ENCODE results near the gene TRPC1. TPM values are rescaled to one million over a fixed set of nuclear protein-coding genes. Genes with fewer than 3 reads are reported as not detected.
A peak's percentile ranks its signal among the peaks of the same experiment; 100 is the strongest.

The TRPC1 gene
- total RNA-seq, 1 donor from 2014 or later, result 9.9 TPM

GRCh38 chr3:142839831-142840230, 116.0 kb downstream of the TRPC1 start:
- no peak for DNase-seq (ENCODE audit: low spot score)

DNA sequence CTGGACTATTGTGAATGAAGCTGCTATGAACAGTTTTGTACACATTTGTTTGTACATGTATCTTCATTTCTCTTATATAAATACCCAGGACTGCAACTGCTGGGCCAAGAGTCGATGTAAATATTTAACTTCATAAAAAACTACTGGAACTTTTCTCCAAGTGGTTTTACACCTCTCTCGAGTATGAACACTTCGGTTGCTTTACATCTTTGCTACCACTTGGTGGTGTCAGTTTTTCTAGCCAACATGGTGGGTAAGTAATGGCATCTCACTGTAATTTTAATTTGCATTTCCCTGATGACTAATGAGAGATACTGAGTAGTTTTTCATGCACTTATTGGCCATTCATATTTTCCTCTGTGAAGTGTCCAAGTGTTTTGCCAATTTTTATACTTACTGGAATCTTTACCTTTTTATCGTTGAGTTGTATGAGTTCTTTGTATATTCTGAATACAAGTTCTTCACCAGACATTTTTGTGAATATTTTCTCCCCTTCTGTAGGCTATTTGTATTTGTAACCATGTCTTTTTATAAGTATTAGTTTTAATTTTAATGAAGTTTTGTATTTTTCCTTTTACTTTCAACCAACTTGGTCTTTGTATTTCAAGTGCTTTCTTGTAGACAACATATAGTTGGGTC, 120.6 kb downstream of the TRPC1 start:
- no peak for DNase-seq (ENCODE audit: low spot score)

DNA sequence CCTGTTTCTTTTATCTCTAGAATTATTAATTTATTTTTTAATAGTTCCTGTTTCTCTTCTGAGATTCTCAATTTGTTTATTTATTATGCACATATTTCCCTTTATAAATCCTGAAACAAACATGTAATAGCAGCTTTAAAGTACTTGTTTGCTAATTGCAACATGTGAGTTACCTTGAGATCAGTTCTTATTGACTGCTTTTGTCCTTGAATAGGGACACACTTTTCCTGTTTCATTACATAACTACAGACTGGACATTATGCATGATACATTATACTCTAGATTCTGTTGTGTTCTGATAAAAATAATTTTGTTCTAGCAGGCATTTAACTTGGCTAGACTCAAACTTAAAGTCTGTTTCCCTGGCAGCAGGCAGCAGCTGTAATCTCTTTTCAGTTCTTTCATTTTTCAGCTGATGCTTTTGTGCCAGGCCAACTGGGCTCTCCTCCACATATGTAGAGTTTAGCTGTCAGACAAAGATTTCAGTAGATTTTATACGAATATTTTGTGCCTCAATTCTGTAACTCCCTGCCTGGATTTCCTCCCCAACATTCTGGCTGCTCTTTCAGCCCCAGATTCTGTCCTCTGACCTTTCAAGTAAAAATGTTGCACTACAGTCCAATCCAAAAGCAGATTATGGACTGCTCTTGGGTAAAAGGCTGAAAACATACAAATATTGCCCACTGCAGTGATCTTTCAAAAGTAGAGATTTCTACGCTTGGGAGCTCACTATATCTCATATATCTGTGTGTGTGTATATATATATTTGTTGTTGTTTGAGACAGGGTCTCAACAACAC, 123.1 kb downstream of the TRPC1 start:
- no peak for DNase-seq (ENCODE audit: low spot score)

- DNase-seq (ENCODE audit: low spot score), result no peak
Measured at GRCh38 chr3:142849148-142849547, 125.3 kb downstream of the TRPC1 start.

- DNase-seq (ENCODE audit: low spot score), result peak; percentile 55
Measured at GRCh38 chr3:142850395-142851023, 126.7 kb downstream of the TRPC1 start.

GRCh38 chr3:142852009-142852408, 128.2 kb downstream of the TRPC1 start:
- DNase-seq (ENCODE audit: low spot score), result no peak

GRCh38 chr3:142853270-142854168, 129.7 kb downstream of the TRPC1 start:
- DNase-seq (ENCODE audit: low spot score), result peak; percentile 69

- peak; percentile 72 for DNase-seq (ENCODE audit: low spot score)
Measured at GRCh38 chr3:142857056-142857455, 133.2 kb downstream of the TRPC1 start.

Other genes with a start within 250 kb of the TRPC1 start
- 21.8 TPM for gene ATR, start 145.3 kb upstream of the TRPC1 start, total RNA-seq
- gene PLS1, start 127.6 kb upstream of the TRPC1 start, total RNA-seq, result 81.0 TPM
- gene PCOLCE2, start 165.0 kb downstream of the TRPC1 start, total RNA-seq, result 2.8 TPM
- gene PAQR9, start 239.6 kb downstream of the TRPC1 start, total RNA-seq, result 0.32 TPM

Data from mucosa of gallbladder (tissue), 1 donor.